Lower lobe of right lung (tissue), 2 donors: ENCODE data around the gene ZAR1L. TPM values are rescaled to one million over a fixed set of nuclear protein-coding genes. Genes with fewer than 3 reads are reported as not detected.

ENCODE experiments used
- ATAC-seq, 2 donors: fragments of 200-7000 bp; cut with Tn5 transposase; one replicate each; pipeline ENCODE4 v1.9.1; 2020 to 2022; ENCODE audit warnings: mild to moderate bottlenecking in 2 of 2, moderate library complexity in 2 of 2
- DNase-seq: peaks from one replicate; pipeline ENCODE4 v3.0.0-alpha.2; 2020
- H3K27ac ChIP-seq: fragments of 200-600 bp; one replicate; pipeline ENCODE4 v1.8.0; 2022
- H3K27me3 ChIP-seq: fragments of 200-600 bp; one replicate; pipeline ENCODE4 v1.8.0; 2022; ENCODE audit warnings: low read depth
- H3K36me3 ChIP-seq: fragments of 200-600 bp; one replicate; pipeline ENCODE4 v1.8.0; 2022; ENCODE audit warnings: mild to moderate bottlenecking
- H3K4me1 ChIP-seq: fragments of 200-600 bp; one replicate; pipeline ENCODE4 v1.8.0; 2022
- H3K4me3 ChIP-seq: fragments of 200-600 bp; one replicate; pipeline ENCODE4 v1.8.0; 2022; ENCODE audit warnings: mild to moderate bottlenecking
- H3K9me3 ChIP-seq: fragments of 200-600 bp; one replicate; pipeline ENCODE4 v1.8.0; 2022
- intact Hi-C: fragments of 100-400 bp; cut with DNase I; formaldehyde crosslinking; loops from one replicate; pipeline ENCODE4 v1.11.0; 2022
- total RNA-seq: library from RNA; stranded (reverse); fragmentation: NEBNext Ultra II Directional; extraction: Animal tissue kit (Norgen Biotek cat#: 25700); gene quantifications from one replicate; pipeline ENCODE4 v1.2.1, GENCODE V29; 2021
- TF ChIP-seq, protein P1 (sequence below): fragments of 200-600 bp; IDR thresholded peaks from one replicate; pipeline ENCODE4 v1.8.0; 2022; ENCODE audit warnings: antibody characterized with exemption, mild to moderate bottlenecking
- donor health status: DM: no; HTN: yes; CAD: no; lungs with severe emphysema.

ZAR1L gene
- total RNA-seq, 1 donor from 2014 or later, result not detected

DNA sequence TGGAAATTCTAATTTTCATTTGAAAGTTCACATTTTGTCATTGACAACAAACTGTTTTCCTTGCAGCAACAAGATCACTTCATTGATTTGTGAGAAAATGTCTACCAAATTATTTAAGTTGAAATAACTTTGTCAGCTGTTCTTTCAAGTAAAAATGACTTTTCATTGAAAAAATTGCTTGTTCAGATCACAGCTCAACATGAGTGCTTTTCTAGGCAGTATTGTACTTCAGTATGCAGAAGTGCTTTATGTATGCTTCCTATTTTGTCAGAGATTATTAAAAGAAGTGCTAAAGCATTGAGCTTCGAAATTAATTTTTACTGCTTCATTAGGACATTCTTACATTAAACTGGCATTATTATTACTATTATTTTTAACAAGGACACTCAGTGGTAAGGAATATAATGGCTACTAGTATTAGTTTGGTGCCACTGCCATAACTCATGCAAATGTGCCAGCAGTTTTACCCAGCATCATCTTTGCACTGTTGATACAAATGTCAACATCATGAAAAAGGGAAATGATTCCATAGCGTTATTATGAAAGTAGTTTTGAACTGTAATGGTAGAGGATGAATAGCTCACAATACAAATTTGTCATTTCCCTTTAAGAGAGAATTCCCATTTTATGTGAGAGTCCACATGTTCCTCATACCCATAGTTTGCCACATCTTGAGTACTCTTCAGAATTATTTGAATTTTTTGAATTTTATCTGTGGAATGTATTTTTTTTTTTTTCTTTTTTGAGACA, 2.7 kb upstream of the ZAR1L start:
- no peak for ATAC-seq
- Histone ChIP-seq H3K4me3 (no peak overlapping the region), H3K27ac (no peak overlapping the region), H3K4me1 (no peaks in the 10 kb centered on the region), H3K9me3 (no peaks in the 10 kb centered on the region), H3K36me3 (no peaks in the 10 kb centered on the region), H3K27me3 (no peaks in the 10 kb centered on the region)
- intact Hi-C loops, result loop anchor here (10.0 kb wide), 1 partner anchor 403 kb away; no protein-coding TSS in a partner anchor
- TF ChIP-seq, protein P1, sequence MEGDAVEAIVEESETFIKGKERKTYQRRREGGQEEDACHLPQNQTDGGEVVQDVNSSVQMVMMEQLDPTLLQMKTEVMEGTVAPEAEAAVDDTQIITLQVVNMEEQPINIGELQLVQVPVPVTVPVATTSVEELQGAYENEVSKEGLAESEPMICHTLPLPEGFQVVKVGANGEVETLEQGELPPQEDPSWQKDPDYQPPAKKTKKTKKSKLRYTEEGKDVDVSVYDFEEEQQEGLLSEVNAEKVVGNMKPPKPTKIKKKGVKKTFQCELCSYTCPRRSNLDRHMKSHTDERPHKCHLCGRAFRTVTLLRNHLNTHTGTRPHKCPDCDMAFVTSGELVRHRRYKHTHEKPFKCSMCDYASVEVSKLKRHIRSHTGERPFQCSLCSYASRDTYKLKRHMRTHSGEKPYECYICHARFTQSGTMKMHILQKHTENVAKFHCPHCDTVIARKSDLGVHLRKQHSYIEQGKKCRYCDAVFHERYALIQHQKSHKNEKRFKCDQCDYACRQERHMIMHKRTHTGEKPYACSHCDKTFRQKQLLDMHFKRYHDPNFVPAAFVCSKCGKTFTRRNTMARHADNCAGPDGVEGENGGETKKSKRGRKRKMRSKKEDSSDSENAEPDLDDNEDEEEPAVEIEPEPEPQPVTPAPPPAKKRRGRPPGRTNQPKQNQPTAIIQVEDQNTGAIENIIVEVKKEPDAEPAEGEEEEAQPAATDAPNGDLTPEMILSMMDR, result no peak
- DNase-seq, result no peak

DNA sequence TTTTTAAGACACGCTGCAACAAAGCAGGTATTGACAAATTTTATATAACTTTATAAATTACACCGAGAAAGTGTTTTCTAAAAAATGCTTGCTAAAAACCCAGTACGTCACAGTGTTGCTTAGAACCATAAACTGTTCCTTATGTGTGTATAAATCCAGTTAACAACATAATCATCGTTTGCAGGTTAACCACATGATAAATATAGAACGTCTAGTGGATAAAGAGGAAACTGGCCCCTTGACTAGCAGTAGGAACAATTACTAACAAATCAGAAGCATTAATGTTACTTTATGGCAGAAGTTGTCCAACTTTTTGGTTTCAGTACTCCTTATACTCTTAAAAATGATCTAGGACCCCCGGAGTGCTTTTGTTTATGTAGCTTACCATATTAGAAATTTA, 1.3 kb upstream of the ZAR1L start:
- Histone ChIP-seq H3K27me3 (no peaks in the 10 kb centered on the region), H3K36me3 (no peaks in the 10 kb centered on the region), H3K4me3 (peak overlapping the region; percentile 91), H3K27ac (peak overlapping the region; percentile 97), H3K9me3 (no peaks in the 10 kb centered on the region), H3K4me1 (no peaks in the 10 kb centered on the region)
- DNase-seq, result no peak
- no peak for ATAC-seq
- intact Hi-C loops, result loop anchor here (10.0 kb wide), 1 partner anchor 402 kb away; no protein-coding TSS in a partner anchor
- TF ChIP-seq, protein P1, result no peak

DNA sequence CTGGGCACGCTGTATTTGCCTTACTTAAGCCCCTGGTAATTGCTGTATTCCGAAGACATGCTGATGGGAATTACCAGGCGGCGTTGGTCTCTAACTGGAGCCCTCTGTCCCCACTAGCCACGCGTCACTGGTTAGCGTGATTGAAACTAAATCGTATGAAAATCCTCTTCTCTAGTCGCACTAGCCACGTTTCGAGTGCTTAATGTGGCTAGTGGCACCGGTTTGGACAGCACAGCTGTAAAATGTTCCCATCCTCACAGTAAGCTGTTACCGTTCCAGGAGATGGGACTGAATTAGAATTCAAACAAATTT, 821 bp upstream of the ZAR1L start:
- H3K4me3 ChIP-seq, result peak overlapping the region; percentile 91
- intact Hi-C loops, result loop anchor here (10.0 kb wide), 1 partner anchor 401 kb away; no protein-coding TSS in a partner anchor
- no peaks in the 10 kb centered on the region for H3K27me3 ChIP-seq
- peak overlapping the region; percentile 97 for H3K27ac ChIP-seq
- no peaks in the 10 kb centered on the region for H3K4me1 ChIP-seq
- H3K36me3 ChIP-seq, result no peaks in the 10 kb centered on the region
- no peaks in the 10 kb centered on the region for H3K9me3 ChIP-seq
- DNase-seq (no peak), ATAC-seq (no peak)
- TF ChIP-seq, protein P1, result no peak

DNA sequence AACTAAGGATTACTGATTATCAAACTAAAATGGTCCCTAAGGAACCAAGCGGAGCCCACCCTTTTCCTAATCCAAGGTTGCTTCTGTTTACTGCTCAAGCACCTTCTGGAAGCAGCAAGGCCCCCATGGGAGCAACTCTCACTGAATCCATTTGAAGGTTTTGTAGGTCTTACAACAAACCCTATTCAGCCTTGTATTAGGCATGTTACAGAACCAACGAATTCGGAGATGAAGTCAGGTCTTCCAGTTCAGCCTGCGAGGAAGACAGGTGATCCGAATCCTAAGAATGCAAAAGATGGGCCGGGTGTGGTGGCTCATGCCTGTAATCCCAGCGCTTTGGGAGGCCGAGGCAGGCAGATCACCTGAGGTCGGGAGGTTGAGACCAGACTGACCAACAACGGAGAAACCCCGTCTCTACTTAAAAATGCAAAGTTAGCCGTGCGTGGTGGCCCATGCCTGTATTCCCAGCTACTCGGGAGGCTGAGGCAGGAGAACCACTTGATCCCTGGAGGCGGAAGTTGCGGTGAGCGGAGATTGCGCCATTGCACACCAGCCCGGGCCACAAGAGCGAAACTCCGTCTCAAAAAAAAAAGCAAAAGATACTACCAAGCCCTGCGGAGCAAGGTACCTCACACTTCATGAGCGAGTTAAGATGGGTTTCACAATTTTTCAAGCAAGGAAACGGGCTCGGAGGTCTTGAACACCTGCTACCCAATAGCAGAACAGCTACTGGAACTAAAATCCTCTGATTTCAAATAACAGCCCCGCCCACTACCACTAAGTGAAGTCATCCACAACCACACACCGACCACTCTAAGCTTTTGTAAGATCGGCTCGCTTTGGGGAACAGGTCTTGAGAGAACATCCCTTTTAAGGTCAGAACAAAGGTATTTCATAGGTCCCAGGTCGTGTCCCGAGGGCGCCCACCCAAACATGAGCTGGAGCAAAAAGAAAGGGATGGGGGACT, 609 bp downstream of the ZAR1L start:
- no peaks in the 10 kb centered on the region for H3K36me3 ChIP-seq
- no peaks in the 10 kb centered on the region for H3K9me3 ChIP-seq
- TF ChIP-seq, protein P1, result no peak
- peak overlapping the region; percentile 97 for H3K27ac ChIP-seq
- peak overlapping the region; percentile 91 for H3K4me3 ChIP-seq
- intact Hi-C loops, result loop anchor here (10.0 kb wide), 1 partner anchor 400 kb away; no protein-coding TSS in a partner anchor
- ATAC-seq (peak; percentile 78 to 79), DNase-seq (peak; percentile 85)
- no peaks in the 10 kb centered on the region for H3K27me3 ChIP-seq
- H3K4me1 ChIP-seq, result peaks cover 9% of the 10 kb centered on the region

DNA sequence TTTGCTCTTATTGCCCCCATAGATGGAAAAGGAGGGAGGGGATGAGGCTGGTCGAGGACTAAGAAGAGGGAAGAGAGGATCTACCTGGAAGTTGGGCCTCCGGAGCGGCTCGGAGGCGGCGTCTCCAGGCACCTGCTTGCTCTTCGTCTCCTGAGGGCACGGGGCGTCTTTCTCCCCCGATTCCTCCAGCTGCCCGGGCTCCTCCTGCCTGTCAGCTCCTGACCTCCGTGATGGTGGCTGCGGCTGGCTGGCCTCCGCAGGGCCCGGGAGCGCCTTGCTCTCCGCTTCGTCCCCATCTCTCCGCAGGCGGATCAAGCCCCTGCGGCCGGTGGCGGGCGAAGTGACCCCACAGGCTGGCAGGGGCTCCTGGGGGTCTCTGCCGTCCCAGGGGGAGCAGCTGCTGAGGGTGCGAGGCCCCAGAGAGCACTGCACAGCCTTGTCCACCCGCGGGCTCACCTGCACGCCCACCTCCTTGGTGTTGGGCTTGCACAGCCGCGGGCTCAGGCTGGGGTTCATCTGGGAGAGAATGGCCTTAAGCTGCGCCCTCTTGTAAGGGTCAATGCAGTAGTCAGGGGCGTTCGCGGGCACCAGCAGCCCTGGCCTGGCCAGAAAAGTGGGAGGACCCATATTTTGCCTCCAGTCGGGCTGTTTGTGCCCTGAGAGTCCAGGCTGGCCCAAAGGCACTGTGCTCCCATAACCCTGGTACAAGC, 3.8 kb downstream of the ZAR1L start:
- H3K4me1 ChIP-seq, result peaks cover 14% of the 10 kb centered on the region
- DNase-seq, result no peak
- H3K36me3 ChIP-seq, result no peaks in the 10 kb centered on the region
- H3K27ac ChIP-seq, result no peak overlapping the region
- TF ChIP-seq, protein P1, result no peak
- H3K9me3 ChIP-seq, result no peaks in the 10 kb centered on the region
- ATAC-seq, result no peak
- H3K4me3 ChIP-seq, result no peak overlapping the region
- H3K27me3 ChIP-seq, result no peaks in the 10 kb centered on the region
- intact Hi-C loops, result loop anchor here (10.0 kb wide), 1 partner anchor 397 kb away; no protein-coding TSS in a partner anchor
